ENCODE data around the gene C1QL2.

C1QL2 gene

GRCh38 chr2:119108186-119108585, 50.4 kb downstream of the C1QL2 start:
- Mint-ChIP-seq H3K36me3 (ENCODE audit: low read depth) (no peaks in the 10 kb centered on the region), H3K27me3 (ENCODE audit: low read depth, poor library complexity) (peaks cover 41% of the 10 kb centered on the region), H3K27ac (no peak overlapping the region), H3K9me3 (peaks cover 9% of the 10 kb centered on the region), H3K4me3 (no peak overlapping the region), H3K4me1 (no peaks in the 10 kb centered on the region)
- no peak for TF ChIP-seq CTCF (IDR thresholded peaks at IDR 0.05)
- DNase-seq, result no peak

- Mint-ChIP-seq H3K9me3 (peaks cover 4% of the 10 kb centered on the region), H3K27me3 (ENCODE audit: low read depth, poor library complexity) (peaks cover 28% of the 10 kb centered on the region)
Measured at GRCh38 chr2:119106301-119106897, 52.2 kb downstream of the C1QL2 start.

More at GRCh38 chr2:119106301-119106897, 52.2 kb downstream of the C1QL2 start:
- no peaks in the 10 kb centered on the region for H3K36me3 Mint-ChIP-seq (ENCODE audit: low read depth)
- no peak overlapping the region for H3K27ac Mint-ChIP-seq
- peak; percentile 93 for DNase-seq
- TF ChIP-seq CTCF (IDR thresholded peaks at IDR 0.05), result no peak
- no peaks in the 10 kb centered on the region for H3K4me1 Mint-ChIP-seq
- no peak overlapping the region for H3K4me3 Mint-ChIP-seq

Measured in nephron progenitor cell (in vitro differentiated cells).